Heart right ventricle (tissue), 16 donors: ENCODE results near the gene TTC31. TPM values are rescaled to one million over a fixed set of nuclear protein-coding genes. Genes with fewer than 3 reads are reported as not detected.

Source experiments
- ATAC-seq, 8 donors: fragments of 200-7000 bp; cut with Tn5 transposase; one replicate each; pipeline ENCODE4 v1.9.1; 2020; ENCODE audit warnings: mild to moderate bottlenecking in 8 of 8, moderate library complexity in 8 of 8, moderate number of reproducible peaks in 1 of 8
- DNase-seq, 2 donors: peaks; one replicate each; pipeline ENCODE4 v3.0.0-alpha.2; 2020
- H3K27ac ChIP-seq, 10 donors: fragments of 200-600 bp; sonication (generic) in 2 of 10; one replicate each; pipeline versions ENCODE4 v1.5.0 to v1.8.0; 2020 to 2022; ENCODE audit warnings: mild to moderate bottlenecking in 3 of 10
- H3K27me3 ChIP-seq, 7 donors: fragments of 200-600 bp; one replicate each; pipeline ENCODE4 v1.8.0; 2021 to 2022; ENCODE audit warnings: mild to moderate bottlenecking in 2 of 7
- H3K36me3 ChIP-seq, 9 donors: fragments of 200-600 bp; sonication (generic) in 1 of 9; one replicate each; pipeline versions ENCODE4 v1.5.0 to v1.8.0; 2020 to 2022; ENCODE audit warnings: mild to moderate bottlenecking in 2 of 9
- H3K4me1 ChIP-seq, 9 donors: fragments of 200-600 bp; sonication (generic) in 1 of 9; one replicate each; pipeline versions ENCODE4 v1.5.0 to v1.8.0; 2020 to 2022; ENCODE audit warnings: mild to moderate bottlenecking in 4 of 9
- H3K4me3 ChIP-seq, 10 donors: fragments of 200-600 bp; sonication (generic) in 2 of 10; one replicate each; pipeline versions ENCODE4 v1.5.0 to v1.8.0; 2020 to 2022; ENCODE audit warnings: mild to moderate bottlenecking in 7 of 10, moderate library complexity in 2 of 10
- H3K9me3 ChIP-seq, 11 donors: fragments of 200-600 bp in 10 of 11; sonication (generic) in 2 of 11; one replicate each; pipeline versions ENCODE4 v1.5.0 to v1.8.0; 2013 to 2022; ENCODE audit warnings: mild to moderate bottlenecking in 2 of 11, control low read depth in 1 of 11, moderate library complexity in 1 of 11
- WGBS, 2 donors: extraction: QIAGEN DNeasy Blood & Tissue Kit; methylation state at CpG; one replicate each; pipeline ENCODE4 v1.1.7; 2013; ENCODE audit warnings: inconsistent platforms in 1 of 2; 5-methylcytosine and 5-hydroxymethylcytosine counted together
- intact Hi-C, 10 donors: fragments of 100-400 bp; cut with DNase I; formaldehyde crosslinking; loops; one replicate each; pipeline versions ENCODE4 v1.11.1 to v1.14.2; 2022
- polyA plus RNA-seq, 2 donors: library from polyadenylated mRNA; stranded (reverse); fragments of 200-250 nt; gene quantifications; one replicate each; pipeline ENCODE4 v1.2.3, GENCODE V29; 2013
- total RNA-seq, 10 donors: library from RNA; stranded (reverse); fragmentation: NEBNext Ultra II Directional in 3 of 10; extraction: Animal tissue kit (Norgen Biotek cat#: 25700) in 3 of 10; gene quantifications; one replicate each; pipeline versions ENCODE4 v1.2.1 to v1.2.4, GENCODE V29; 2021 to 2023
- TF ChIP-seq, protein P1 (sequence below), 9 donors: fragments of 200-600 bp; sonication (generic) in 2 of 9; IDR thresholded peaks; one replicate each; pipeline versions ENCODE4 v1.5.0 to v1.8.0; 2021 to 2022; ENCODE audit warnings: antibody characterized with exemption in 9 of 9, mild to moderate bottlenecking in 5 of 9, moderate library complexity in 1 of 9
- donor health status: Arrhythmogenic right ventricular cardiomyopathy.
- donor health status: ischemic (EF 13 %, LVEDD 7.1; RV severe dilation, severe dysfunction).
- donor health status: healthy with polysubstance abuse.
- donor health status: DM: no; HTN: yes; CAD: no.
- donor health status: DM: no; HTN: no; CAD: no.
- donor health status: ischemic (EF 25% LVEDD 6.9; RV normal size, moderate dysfunction).
- donor health status: ischemic (EF 25% LVEDD 5.7; RV mildly dilated, moderate dysfunction).
- donor health status: healthy.
- donor health status: DM: yes; HTN: yes; CAD: no.
- donor health status: Ischemic cardiomyopathy.
- donor health status: ischemic (EF 35%, LVEDD 5.7; RV mildly dilated, moderate dysfunction).
- donor health status: nonischemic (EF 11% LVEDD 7.7; RV severe dilation, severe dysfunction).
- donor health status: DM: yes; HTN: yes; CAD: no.
- donor health status: PGD.
- donor health status: ischemic (EF 29% LVEDD 5.4; RV normal size, mild dysfunction).
- donor health status: nonischemic (EF 23%, LVEDD 6.1; RV moderate dilation, normal function).

TTC31 gene
- total and polyA plus RNA-seq, 12 donors, result 7.2 to 18.7 (median 9.4) TPM

DNA sequence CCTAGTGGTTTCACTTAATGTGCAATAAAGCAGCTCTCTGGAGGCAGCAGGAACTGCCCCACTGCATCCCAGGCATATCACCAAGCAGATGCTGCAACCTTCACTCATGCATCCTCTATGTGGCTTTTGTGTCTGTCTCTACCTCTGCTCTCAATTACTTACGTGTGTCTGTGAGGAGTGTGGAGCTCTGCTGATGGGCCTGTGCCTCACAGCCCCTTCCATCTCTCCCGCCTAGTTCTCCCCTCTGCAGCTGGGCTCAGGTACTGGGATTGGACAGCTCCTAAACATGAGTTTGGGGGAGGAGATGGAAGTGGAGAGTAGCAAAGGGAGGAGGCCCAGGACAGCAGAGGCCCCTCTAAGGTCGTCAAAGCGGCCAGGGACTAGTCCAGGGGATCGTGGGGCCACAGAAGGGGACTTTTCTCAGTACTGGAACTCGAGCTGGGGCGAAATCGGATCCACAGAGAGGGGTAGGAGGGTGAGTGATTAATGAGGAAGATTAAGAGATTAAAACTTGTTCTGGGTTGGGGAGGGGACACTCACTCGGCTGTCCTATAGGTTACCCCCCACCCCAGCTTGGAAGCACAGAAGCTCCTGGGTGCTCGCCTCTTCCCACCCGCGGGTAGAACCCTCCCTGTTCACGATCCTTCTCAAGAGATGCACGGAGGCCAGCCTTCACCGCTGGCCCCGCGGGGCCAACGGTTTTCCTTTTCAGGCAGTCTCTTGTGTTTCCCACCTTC is 18.6 kb downstream of the TTC31 start:
- H3K4me3 ChIP-seq, result peak overlapping the region in 2 of 10 donors; percentile 68 to 85
- H3K4me1 ChIP-seq, result peaks cover 19 to 77% (median 63%) of the 10 kb centered on the region in 9 donors
- no peak for ATAC-seq
- no peak for DNase-seq
- 64 to 74% methylated on average over 18 of the region's 18 CpGs for WGBS, 2 donors
- TF ChIP-seq, protein P1, sequence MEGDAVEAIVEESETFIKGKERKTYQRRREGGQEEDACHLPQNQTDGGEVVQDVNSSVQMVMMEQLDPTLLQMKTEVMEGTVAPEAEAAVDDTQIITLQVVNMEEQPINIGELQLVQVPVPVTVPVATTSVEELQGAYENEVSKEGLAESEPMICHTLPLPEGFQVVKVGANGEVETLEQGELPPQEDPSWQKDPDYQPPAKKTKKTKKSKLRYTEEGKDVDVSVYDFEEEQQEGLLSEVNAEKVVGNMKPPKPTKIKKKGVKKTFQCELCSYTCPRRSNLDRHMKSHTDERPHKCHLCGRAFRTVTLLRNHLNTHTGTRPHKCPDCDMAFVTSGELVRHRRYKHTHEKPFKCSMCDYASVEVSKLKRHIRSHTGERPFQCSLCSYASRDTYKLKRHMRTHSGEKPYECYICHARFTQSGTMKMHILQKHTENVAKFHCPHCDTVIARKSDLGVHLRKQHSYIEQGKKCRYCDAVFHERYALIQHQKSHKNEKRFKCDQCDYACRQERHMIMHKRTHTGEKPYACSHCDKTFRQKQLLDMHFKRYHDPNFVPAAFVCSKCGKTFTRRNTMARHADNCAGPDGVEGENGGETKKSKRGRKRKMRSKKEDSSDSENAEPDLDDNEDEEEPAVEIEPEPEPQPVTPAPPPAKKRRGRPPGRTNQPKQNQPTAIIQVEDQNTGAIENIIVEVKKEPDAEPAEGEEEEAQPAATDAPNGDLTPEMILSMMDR (IDR thresholded peaks at IDR 0.05), result no peak
- no peaks in the 10 kb centered on the region for H3K9me3 ChIP-seq
- peaks cover 9 to 74% (median 67%) of the 10 kb centered on the region in 7 donors for H3K27me3 ChIP-seq
- H3K27ac ChIP-seq, result no peak overlapping the region
- peaks cover 0 to 20% (median 3%) of the 10 kb centered on the region in 9 donors for H3K36me3 ChIP-seq
- intact Hi-C loops, result loop anchor here in 4 of 10 donors (2.0 to 5.0 kb wide), 2 partner anchors 27 to 86 kb away; partner anchors contain the start of genes AUP1 (in 1 of the 4) and HTRA2 (in 1 of the 4)

- peak in 2 of 8 donors; percentile 20 to 27 for ATAC-seq
- Histone ChIP-seq H3K9me3 (no peaks in the 10 kb centered on the region), H3K36me3 (peaks cover 0 to 20% (median 3%) of the 10 kb centered on the region in 9 donors), H3K27me3 (peaks cover 9 to 67% (median 60%) of the 10 kb centered on the region in 7 donors), H3K27ac (peak overlapping the region in 9 of 10 donors; percentile 84 to 92 (median 87)), H3K4me1 (peaks cover 19 to 82% (median 65%) of the 10 kb centered on the region in 9 donors), H3K4me3 (peak overlapping the region; percentile 42 to 85 (median 67))
- no peak for DNase-seq
- 9 to 12% methylated on average over 32 of the region's 32 CpGs for WGBS, 2 donors
- intact Hi-C loops, result loop anchor here in 4 of 10 donors (2.0 to 5.0 kb wide), 2 partner anchors 27 to 85 kb away; partner anchors contain the start of genes AUP1 (in 1 of the 4) and HTRA2 (in 1 of the 4)
- TF ChIP-seq, protein P1 (IDR thresholded peaks at IDR 0.05), result no peak
Measured at GRCh38 chr2:74502147-74502719, 19.4 kb downstream of the TTC31 start.

- H3K4me3 ChIP-seq, result peak overlapping the region; percentile 42 to 85 (median 67)
- H3K9me3 ChIP-seq, result no peaks in the 10 kb centered on the region
- peak overlapping the region; percentile 69 to 92 (median 86) for H3K27ac ChIP-seq
- H3K36me3 ChIP-seq, result peaks cover 0 to 20% (median 3%) of the 10 kb centered on the region in 9 donors
- peaks cover 9 to 61% (median 54%) of the 10 kb centered on the region in 7 donors for H3K27me3 ChIP-seq
- TF ChIP-seq, protein P1 (IDR thresholded peaks at IDR 0.05), result peak in 7 of 9 donors; percentile 10 to 57 (median 35)
- ATAC-seq, result peak; percentile 63 to 79 (median 70)
- WGBS, 2 donors, result 1 to 2% methylated on average over 64 to 67 of the region's 67 CpGs
- intact Hi-C loops, result loop anchor here in 4 of 10 donors (2.0 to 5.0 kb wide), 2 partner anchors 26 to 84 kb away; partner anchors contain the start of genes AUP1 (in 1 of the 4) and HTRA2 (in 1 of the 4)
- H3K4me1 ChIP-seq, result peaks cover 15 to 77% (median 60%) of the 10 kb centered on the region in 9 donors
- DNase-seq, result peak; percentile 83 to 87
Measured at GRCh38 chr2:74502720-74503505, 20.0 kb downstream of the TTC31 start.
